Cardiac ventricle fibroblast (primary cell): ENCODE data around the gene SLC1A7. TPM values are rescaled to one million over a fixed set of nuclear protein-coding genes. Genes with fewer than 3 reads are reported as not detected.

ENCODE experiments used
- total RNA-seq: library from RNA; depleted of rRNA; stranded (reverse); fragments of >200 nt; gene quantifications from 2 replicates; pipeline ENCODE4 v1.2.3, GENCODE V29; 2015

SLC1A7 gene
- total RNA-seq, result 0.12 and 0.34 TPM in 2 replicates

DNA sequence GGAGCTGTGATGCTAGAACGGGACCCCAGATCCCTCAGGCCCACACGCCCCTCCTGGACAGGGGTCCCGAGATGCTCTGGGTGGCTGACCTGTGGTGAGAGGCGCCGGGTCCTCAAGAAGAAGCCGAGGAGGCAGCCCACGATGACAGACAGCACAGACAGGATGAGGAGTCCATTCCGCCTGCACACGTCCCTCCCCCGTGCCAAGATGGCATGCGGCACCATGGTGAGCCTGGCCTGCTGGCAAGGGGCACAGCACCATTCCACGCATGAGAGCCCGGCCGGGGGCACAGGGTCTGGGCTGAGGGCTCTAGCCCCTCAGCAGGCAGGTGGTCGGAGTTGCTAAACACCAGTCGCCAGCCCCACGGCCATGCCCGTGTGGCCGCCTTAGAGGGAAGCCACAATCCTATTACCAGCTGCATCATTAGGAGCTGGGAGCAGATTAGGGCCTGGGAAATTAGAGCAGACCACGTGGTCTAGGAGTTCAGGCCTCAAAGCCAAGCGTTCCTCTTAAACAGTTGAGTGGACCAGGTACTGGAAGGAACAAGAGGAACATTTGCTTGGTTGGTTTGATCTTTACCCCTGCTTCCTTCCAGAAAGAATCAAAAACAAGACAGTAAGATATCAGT, at the start of gene SLC1A7:
Gene SLC1A7 (minus strand): TSS at position 413 of the 628 bp plus-strand sequence. CDS start 189 bp downstream, at position 224.

DNA sequence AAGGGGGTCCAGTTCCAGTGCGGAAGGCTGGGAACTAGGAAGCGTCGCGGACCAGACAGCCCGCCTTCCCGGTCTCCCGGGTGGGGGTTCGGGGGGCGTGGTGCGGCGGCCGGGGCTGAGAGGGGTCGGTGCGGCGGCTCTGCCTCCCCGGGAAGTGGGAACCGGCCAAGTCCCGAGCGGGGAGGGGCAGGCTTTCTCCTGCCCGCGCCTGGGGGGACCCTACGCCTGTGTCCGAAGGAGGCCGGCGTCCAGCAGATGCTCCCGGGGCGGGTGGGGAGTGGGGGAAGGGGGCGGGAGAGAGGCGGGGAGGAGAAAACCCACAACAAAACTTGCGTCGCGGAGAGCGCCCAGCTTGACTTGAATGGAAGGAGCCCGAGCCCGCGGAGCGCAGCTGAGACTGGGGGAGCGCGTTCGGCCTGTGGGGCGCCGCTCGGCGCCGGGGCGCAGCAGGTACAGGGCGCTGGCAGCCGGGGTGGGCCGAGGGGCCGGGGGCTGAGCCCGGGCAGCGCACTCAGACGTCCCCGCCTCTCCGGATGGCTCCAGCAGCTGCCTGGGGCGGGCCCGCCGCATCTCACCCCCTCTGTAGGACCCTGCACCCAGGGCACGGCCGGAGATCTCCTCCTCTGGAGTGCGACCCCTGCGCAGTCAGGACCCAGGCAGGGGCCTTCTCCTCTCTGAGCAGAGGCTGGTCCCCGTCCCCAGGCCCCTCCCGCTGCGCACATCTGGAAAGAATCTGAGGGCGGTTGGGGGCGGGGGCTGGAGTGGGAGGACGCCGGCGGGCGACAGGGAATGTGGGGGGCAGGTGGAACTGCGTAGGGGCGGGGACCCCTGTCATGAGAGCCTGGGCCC, 80.4 kb downstream of the SLC1A7 start, which contains the start of gene PODN:
Gene PODN (plus strand): TSS at position 355 of the 849 bp plus-strand sequence. CDS start 7,643 bp downstream, outside the sequence.

Other genes starting within 250 kb of the SLC1A7 start
- gene ECHDC2, start 220.9 kb downstream of the SLC1A7 start, total RNA-seq, result 14.5 and 23.0 TPM in 2 replicates
- gene SCP2, start 215.4 kb downstream of the SLC1A7 start, total RNA-seq, result 113 and 145 TPM in 2 replicates
- 59.5 and 60.4 TPM in 2 replicates for gene PODN, start 80.4 kb downstream of the SLC1A7 start, total RNA-seq
- gene CPT2, start 54.2 kb upstream of the SLC1A7 start, total RNA-seq, result 10.5 and 12.8 TPM in 2 replicates
- 53.9 and 60.5 TPM in 2 replicates for gene CZIB, start 78.0 kb upstream of the SLC1A7 start, total RNA-seq
- 18.2 and 26.4 TPM in 2 replicates for gene MAGOH, start 95.9 kb upstream of the SLC1A7 start, total RNA-seq
- gene LRP8, start 185.4 kb upstream of the SLC1A7 start, total RNA-seq, result 6.2 and 12.5 TPM in 2 replicates